Activated naive CD8-positive, alpha-beta T cell (primary cell): ENCODE measurements around the gene GPC5.
"Not testable (repeated sequence)": the region's sequence is repeated elsewhere in the genome, so short reads cannot be mapped to it uniquely, and the experiment has no call there.

Experiments used
- H3K27ac Mint-ChIP-seq: one replicate; pipeline ENCODE4 v1.8.0; 2021; ENCODE audit warnings: mixed read lengths
- H3K27me3 Mint-ChIP-seq: one replicate; pipeline ENCODE4 v1.8.0; 2021; ENCODE audit warnings: mixed read lengths
- H3K36me3 Mint-ChIP-seq: one replicate; pipeline ENCODE4 v1.8.0; 2021; ENCODE audit warnings: mixed read lengths
- H3K4me1 Mint-ChIP-seq: one replicate; pipeline ENCODE4 v1.8.0; 2021; ENCODE audit warnings: low read depth, mixed read lengths
- H3K4me3 Mint-ChIP-seq: one replicate; pipeline ENCODE4 v1.8.0; 2021; ENCODE audit warnings: mild to moderate bottlenecking, mixed read lengths
- H3K9me3 Mint-ChIP-seq: one replicate; pipeline ENCODE4 v1.8.0; 2021; ENCODE audit warnings: low read depth, mixed read lengths

The GPC5 gene

DNA sequence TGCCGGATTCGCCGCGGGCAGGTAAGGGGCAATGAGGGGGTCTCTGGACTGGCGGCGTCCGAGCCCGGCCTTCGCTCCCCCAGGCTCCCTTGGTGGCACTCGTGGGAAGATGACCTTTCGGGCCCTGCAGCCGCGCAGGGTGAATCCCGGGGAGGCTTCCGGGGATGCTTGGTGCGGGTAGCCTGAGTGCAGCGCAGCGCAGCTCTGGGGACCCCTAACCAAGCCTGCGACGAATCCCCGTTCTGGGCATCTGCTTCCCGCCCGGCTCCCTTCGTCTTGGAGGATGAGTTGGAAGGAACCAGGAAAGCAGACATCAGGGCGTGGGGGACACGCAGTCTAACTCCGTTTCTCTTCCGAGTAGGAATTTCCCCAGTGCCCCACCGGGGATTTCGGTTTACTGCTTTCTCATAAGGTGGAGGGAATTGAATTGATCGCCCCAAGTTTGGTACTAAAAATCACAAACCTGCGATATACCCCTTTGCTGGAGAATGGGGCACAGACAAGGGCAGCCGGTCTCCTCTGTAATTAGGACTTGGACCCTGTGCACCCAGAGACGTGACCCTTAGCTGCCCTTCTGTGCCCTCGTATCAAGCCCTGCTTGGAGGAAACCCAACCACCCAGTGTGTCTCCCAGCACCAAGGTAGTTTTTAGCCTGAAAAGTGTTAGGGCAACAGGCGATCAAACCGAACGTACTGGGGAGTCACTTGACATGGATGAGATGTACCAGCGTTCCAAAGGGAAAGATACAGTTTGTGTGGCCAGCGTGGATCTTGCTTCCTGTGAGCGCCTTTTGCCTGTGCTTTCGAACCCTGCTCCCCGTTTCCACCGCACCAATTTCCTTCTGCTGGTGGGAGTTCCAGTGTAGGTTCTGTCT, 1.0 kb downstream of the GPC5 start:
- H3K27me3 Mint-ChIP-seq: peaks cover 34% of the 10 kb centered on the region

DNA sequence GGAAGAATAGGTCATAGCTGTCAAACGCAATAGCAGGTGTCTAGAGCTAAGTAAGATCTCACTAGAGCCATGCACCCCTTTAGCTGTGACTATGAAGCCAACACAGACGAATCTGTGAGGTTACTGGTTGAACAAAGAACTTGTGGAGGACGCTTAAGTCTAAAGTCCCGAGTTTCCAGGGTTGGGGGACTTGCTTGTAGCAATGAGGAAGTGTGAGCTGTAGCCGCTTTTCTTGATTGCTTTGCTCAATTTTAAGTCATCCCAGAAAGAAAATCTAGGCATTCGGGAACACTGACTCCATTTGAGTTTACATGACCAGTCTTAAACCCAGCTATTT, 1.6 kb downstream of the GPC5 start:
- Mint-ChIP-seq H3K4me3 (peak overlapping the region; percentile 65), H3K27ac (no peak overlapping the region), H3K9me3 (no peaks in the 10 kb centered on the region), H3K4me1 (peaks cover 12% of the 10 kb centered on the region), H3K36me3 (no peaks in the 10 kb centered on the region), H3K27me3 (peaks cover 30% of the 10 kb centered on the region)

More for the DNA sequence above, 1.0 kb downstream of the GPC5 start:
- H3K4me1 Mint-ChIP-seq: peaks cover 12% of the 10 kb centered on the region
- H3K9me3 Mint-ChIP-seq: no peaks in the 10 kb centered on the region
- H3K27ac Mint-ChIP-seq: no peak overlapping the region
- peak overlapping the region; percentile 65 for H3K4me3 Mint-ChIP-seq
- H3K36me3 Mint-ChIP-seq: no peaks in the 10 kb centered on the region

DNA sequence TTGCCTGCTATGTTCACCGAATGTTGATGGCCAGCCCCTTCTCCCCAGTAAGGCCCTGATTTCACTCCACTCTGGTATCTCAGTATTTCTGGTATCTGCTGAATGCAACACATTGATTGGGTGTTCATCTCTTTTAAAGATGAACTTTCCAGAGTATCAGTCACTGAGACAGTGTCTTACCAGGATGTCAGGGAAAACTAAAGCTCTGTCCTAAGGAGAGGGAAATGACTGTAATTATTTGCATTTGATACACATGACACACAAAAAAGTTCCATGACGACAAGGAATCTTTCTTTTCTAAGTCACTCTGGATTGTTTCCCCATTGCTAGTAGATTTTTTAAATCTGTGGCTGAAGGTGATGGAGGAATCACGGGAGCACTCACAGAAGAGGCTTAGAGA, 2.2 kb downstream of the GPC5 start:
- Mint-ChIP-seq H3K4me3 (no peak overlapping the region), H3K4me1 (peaks cover 12% of the 10 kb centered on the region), H3K27ac (no peak overlapping the region), H3K27me3 (peaks cover 29% of the 10 kb centered on the region), H3K9me3 (no peaks in the 10 kb centered on the region), H3K36me3 (no peaks in the 10 kb centered on the region)

DNA sequence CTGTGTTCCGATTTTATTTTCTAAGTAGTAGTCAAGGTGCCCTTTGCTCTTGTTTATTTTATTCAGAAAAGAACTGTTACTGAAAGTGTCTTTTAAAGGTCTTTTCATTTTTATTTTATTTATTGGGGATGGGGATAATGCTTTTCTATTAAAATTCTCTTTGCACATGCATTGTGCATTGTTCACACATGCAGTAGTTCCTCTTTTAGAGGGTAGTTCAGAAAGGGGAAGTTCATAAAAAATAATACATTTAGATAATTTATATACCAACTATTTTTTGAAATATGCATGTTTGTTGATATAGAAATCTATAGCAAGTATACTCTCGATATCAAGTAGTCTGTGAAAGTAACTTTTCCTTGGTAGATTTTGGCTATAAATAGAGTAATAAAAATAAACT, 3.5 kb downstream of the GPC5 start:
- Mint-ChIP-seq H3K9me3 (peaks cover 4% of the 10 kb centered on the region), H3K27ac (no peak overlapping the region), H3K4me1 (peaks cover 12% of the 10 kb centered on the region), H3K36me3 (no peaks in the 10 kb centered on the region), H3K27me3 (peaks cover 24% of the 10 kb centered on the region), H3K4me3 (no peak overlapping the region)

DNA sequence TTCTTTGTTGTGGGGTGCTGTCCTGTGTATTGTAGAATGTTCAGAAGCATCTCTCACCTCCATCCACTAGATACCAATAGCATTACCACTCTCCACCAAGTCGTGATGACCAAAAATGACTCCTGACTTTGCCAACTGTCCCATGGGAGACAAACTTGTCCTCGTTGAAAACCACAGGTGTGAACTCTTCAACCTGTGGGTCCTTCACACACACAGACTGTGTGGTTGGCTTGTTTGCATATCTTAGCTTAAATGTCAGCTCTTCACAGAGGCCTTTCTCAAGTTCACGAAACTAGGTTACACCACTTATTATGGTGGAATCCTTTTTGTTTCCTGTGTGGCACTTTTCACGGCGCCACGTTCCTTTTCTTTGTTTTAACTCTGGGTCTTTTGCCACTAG, 6.8 kb downstream of the GPC5 start:
- Mint-ChIP-seq H3K36me3 (no peaks in the 10 kb centered on the region), H3K4me1 (no peaks in the 10 kb centered on the region), H3K4me3 (no peak overlapping the region), H3K27me3 (peaks cover 12% of the 10 kb centered on the region), H3K9me3 (peaks cover 4% of the 10 kb centered on the region), H3K27ac (no peak overlapping the region)

DNA sequence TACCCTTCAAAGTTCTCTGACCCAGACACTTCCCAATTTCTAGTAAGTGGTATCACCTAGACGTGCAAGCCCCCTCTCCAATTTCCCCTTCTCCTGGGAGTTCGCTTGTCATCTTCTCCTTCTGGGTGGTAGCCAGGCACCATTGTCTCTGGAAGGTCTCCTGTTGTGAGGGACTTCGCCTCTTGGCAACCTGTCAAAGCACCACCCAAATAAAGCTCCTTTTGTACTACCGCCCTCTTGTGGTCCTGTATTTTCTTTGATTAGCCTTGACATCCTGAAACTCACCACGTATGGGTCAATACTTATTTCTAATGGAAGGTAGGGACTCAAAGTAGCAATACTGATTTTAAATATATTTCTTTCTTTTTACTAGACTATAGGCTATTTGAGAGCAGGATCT, 8.2 kb downstream of the GPC5 start:
- no peaks in the 10 kb centered on the region for H3K4me1 Mint-ChIP-seq
- H3K36me3 Mint-ChIP-seq: no peaks in the 10 kb centered on the region
- peaks cover 9% of the 10 kb centered on the region for H3K27me3 Mint-ChIP-seq
- peaks cover 4% of the 10 kb centered on the region for H3K9me3 Mint-ChIP-seq
- H3K27ac Mint-ChIP-seq: no peak overlapping the region
- H3K4me3 Mint-ChIP-seq: no peak overlapping the region

DNA sequence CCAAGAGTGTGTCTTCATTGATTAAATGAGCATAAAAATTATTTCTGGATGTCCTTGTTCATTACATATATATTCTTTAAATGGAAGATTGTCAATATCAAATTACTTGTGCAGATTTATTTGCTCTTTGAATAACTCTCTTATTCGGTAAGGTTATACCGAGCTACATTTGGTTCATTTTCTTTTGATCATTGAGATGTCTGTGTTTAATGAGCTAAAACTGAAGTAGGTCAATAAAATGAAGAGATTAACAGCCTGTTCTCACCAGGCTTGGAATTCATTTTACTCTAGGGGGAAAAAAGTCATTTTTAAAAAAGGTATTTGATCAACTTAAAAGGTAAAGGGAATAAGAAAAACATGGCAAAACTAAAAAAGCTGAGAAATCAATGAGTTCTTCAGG, 10.6 kb downstream of the GPC5 start:
- Mint-ChIP-seq H3K4me3 (no peak overlapping the region), H3K27ac (no peak overlapping the region), H3K36me3 (no peaks in the 10 kb centered on the region), H3K27me3 (peaks cover 3% of the 10 kb centered on the region), H3K4me1 (no peaks in the 10 kb centered on the region), H3K9me3 (peaks cover 4% of the 10 kb centered on the region)

DNA sequence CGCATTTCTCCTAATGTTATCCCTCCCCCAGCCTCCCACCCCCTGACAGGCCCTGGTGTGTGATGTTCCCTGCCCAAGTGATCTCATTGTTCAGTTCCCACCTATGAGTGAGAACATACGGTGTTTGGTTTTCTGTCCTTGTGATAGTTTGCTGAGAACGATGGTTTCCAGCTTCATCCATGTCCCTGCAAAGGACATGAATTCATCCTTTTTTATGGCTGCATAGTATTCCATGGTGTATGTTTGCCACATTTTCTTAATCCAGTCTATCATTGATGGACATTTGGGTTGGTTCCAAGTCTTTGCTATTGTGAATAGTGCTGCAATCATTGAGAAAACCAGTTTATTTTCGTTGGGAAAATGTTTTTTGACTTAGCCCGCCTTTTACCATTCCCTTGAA, 18.2 kb downstream of the GPC5 start:
- not testable (repeated sequence) for H3K9me3 Mint-ChIP-seq

DNA sequence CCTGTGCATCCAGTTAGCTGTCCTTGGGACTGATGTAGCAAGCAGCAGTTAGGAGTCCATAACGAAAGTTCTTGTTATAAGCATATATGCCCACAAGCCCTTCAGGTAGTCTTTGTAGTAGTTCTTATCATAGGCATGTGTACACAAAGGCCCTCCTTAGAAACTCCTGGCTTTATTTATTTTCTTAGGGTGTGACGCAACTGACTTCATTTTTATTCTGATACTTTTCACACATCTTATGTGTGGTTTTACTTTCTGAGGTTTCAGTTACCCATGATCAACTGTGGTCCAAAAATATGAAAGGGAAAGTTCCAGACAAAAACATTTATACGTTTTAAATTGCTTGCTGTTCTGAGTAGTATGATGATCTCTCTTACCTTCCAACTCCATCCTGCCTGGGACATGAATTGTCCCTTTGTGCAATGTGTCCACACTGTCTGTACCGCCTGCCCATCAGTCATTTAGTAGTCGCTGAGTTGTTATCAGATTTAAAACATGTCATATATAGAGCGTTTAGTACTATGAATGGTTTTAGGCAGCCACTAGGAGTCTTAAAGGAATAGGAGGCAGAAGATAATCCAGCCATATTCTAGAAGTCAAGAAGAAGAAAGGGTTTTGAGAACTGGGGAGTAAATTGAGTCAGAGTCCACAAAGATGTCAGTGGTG, 19.4 kb downstream of the GPC5 start:
- Mint-ChIP-seq H3K27ac (no peak overlapping the region), H3K27me3 (peaks cover 1% of the 10 kb centered on the region), H3K9me3 (no peaks in the 10 kb centered on the region), H3K4me3 (no peak overlapping the region), H3K36me3 (no peaks in the 10 kb centered on the region), H3K4me1 (no peaks in the 10 kb centered on the region)

More for the DNA sequence above, 18.2 kb downstream of the GPC5 start:
- H3K27me3 Mint-ChIP-seq, H3K36me3 Mint-ChIP-seq, H3K4me3 Mint-ChIP-seq, H3K27ac Mint-ChIP-seq, H3K4me1 Mint-ChIP-seq: not testable (repeated sequence)

DNA sequence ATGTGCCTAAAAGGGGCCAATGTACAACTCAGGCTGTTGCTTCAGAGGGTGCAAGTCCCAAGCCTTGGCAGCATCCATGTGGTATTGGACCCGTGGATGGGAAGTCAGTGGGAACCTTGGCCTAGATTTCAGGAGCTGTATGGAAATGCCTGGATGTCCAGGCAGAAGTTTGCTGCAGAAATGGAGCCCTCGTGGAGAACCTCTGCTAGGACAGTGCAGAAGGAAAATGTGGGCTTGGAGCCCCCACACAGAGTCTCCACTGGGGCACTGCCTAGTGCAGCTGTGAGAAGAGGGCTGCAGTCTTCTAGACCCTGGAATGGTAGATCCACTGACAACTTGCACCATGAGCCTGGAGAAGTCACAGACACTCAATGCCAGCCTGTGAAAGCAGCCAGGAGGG, 28.5 kb downstream of the GPC5 start:
- Mint-ChIP-seq H3K9me3 (no peaks in the 10 kb centered on the region), H3K27ac (no peak overlapping the region), H3K36me3 (peaks cover 4% of the 10 kb centered on the region), H3K4me1 (no peaks in the 10 kb centered on the region), H3K4me3 (no peak overlapping the region), H3K27me3 (peaks cover 5% of the 10 kb centered on the region)

DNA sequence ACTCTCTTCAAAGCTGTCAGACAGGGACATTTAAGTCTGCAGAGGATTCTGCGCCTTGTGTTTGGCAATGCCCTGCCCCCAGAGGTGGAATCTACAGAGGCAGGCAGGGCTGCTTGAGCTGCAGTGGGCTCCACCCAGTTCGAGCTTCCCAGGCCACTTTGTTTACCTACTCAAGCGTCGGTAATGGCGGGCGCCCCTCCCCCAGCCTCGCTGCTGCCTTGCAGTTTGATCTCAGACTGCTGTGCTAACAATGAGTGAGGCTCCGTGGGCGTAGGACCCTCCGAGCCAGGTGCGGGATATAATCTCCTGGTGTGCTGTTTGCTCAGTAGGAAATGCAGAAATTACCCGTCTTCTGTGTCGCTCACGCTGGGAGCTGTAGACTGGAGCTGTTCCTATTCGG, 40.3 kb downstream of the GPC5 start:
- H3K4me1 Mint-ChIP-seq, H3K9me3 Mint-ChIP-seq, H3K36me3 Mint-ChIP-seq, H3K27ac Mint-ChIP-seq, H3K27me3 Mint-ChIP-seq, H3K4me3 Mint-ChIP-seq: not testable (repeated sequence)

DNA sequence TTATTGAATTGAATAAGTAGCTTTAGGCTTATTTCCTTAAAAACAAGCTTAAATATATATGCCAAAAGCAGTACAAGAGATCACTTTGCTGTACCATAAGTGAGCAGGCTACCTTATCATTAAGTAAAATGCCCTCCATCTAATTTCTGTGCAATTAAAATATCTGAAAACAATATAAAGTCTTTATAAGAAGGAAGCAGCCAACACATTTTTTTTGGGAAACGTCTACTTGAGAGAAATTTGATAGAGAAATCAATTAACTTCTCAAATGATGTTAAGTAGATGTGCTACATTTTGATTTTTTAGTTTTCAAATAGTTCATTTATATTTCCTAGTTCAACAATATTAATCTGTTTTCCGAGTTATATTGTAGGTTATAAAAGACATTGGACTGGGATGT, 52.5 kb downstream of the GPC5 start:
- no peaks in the 10 kb centered on the region for H3K4me1 Mint-ChIP-seq
- H3K36me3 Mint-ChIP-seq: no peaks in the 10 kb centered on the region
- H3K27me3 Mint-ChIP-seq: peaks cover 6% of the 10 kb centered on the region
- H3K27ac Mint-ChIP-seq: no peak overlapping the region
- no peaks in the 10 kb centered on the region for H3K9me3 Mint-ChIP-seq
- H3K4me3 Mint-ChIP-seq: no peak overlapping the region

DNA sequence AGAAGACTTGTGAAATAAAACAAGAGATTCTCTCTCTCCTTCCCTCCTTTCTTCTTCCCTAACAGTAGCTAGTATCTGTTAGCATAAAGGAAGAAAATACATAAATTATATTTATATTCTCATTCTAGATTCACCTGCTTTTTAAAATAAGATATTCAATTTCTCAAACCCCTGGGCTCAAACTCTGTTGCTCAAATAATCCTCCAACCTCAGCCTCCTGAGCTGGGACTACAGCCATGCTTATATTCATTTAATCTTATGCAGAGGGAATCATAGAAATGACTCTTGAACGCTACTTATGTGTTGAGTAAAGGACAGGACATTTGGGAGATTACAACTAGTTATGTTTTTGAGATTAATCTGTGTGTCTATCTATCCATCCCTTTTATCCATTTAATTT, 56.2 kb downstream of the GPC5 start:
- peaks cover 15% of the 10 kb centered on the region for H3K27me3 Mint-ChIP-seq
- no peaks in the 10 kb centered on the region for H3K36me3 Mint-ChIP-seq
- H3K27ac Mint-ChIP-seq: no peak overlapping the region
- H3K4me1 Mint-ChIP-seq: no peaks in the 10 kb centered on the region
- H3K4me3 Mint-ChIP-seq: no peak overlapping the region
- H3K9me3 Mint-ChIP-seq: no peaks in the 10 kb centered on the region

DNA sequence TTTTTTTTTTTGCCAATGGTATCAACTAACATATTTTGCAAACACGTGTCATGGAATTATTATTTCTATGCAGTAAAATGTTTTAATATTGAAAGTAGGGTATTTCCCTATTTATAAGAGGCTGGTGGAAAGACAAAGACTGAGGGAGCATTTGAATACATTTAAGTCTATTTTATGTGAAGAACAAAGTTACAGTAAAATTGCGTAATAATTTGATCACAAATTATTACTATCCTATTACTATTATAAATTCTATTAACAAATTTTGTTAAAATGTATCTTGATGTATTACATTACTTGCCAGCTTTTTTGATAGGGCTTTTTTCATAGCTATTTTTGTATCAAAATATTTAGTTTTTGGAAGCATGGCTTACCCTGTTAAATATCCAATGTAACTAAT, 58.4 kb downstream of the GPC5 start:
- Mint-ChIP-seq H3K27me3 (peaks cover 13% of the 10 kb centered on the region), H3K9me3 (no peaks in the 10 kb centered on the region)

DNA sequence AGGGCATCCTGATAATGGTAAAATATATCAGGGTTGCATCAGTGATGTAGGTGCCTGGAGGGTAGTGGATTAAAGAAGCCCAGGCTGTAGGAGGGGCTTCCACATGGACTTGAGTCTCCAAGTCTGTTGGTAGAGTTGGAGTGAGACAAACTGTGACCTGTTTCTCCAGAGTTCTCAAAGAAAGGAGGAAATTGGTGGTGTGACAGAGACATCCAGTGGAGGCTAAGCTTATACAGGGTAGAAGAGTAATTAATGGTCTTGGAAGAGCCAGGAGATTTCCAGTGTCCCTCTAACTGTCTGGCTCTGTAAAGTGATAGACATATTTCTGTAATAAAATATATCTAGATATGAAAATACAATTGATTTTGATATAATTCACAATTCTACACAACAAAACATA, 61.1 kb downstream of the GPC5 start:
- no peaks in the 10 kb centered on the region for H3K4me1 Mint-ChIP-seq
- no peaks in the 10 kb centered on the region for H3K9me3 Mint-ChIP-seq
- H3K4me3 Mint-ChIP-seq: no peak overlapping the region
- no peaks in the 10 kb centered on the region for H3K36me3 Mint-ChIP-seq
- no peak overlapping the region for H3K27ac Mint-ChIP-seq
- H3K27me3 Mint-ChIP-seq: peaks cover 12% of the 10 kb centered on the region

More for the DNA sequence above, 58.4 kb downstream of the GPC5 start:
- Mint-ChIP-seq H3K4me3 (no peak overlapping the region), H3K4me1 (no peaks in the 10 kb centered on the region), H3K27ac (no peak overlapping the region), H3K36me3 (no peaks in the 10 kb centered on the region)

DNA sequence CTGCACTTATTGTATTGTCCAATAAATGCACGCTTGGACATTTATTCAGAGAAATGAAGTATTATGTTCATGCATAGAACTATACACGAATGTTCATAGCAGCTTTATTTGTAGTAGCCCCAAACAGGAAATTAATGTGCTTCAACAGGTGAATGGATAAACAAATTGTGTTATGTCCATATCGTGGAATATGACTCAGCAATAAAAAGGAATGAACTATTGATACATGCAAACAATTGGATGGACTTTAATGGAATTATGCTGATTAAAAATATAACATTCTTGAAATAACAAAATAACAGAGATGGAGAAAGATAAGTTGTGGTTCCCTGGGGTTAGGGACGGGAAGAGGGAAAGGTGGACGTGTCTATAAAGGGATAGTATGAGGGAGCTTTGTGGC, 65.9 kb downstream of the GPC5 start:
- Mint-ChIP-seq H3K9me3 (no peaks in the 10 kb centered on the region), H3K36me3 (no peaks in the 10 kb centered on the region), H3K27me3 (no peaks in the 10 kb centered on the region), H3K4me3 (no peak overlapping the region), H3K27ac (no peak overlapping the region), H3K4me1 (no peaks in the 10 kb centered on the region)
